SK-N-DZ (cell line): ENCODE measurements around the gene MTCL3.

ENCODE experiments used
- DNase-seq: peaks from one replicate; pipeline ENCODE4 v3.0.0-alpha.2; 2015; ENCODE audit warnings: low spot score

MTCL3 gene

DNA sequence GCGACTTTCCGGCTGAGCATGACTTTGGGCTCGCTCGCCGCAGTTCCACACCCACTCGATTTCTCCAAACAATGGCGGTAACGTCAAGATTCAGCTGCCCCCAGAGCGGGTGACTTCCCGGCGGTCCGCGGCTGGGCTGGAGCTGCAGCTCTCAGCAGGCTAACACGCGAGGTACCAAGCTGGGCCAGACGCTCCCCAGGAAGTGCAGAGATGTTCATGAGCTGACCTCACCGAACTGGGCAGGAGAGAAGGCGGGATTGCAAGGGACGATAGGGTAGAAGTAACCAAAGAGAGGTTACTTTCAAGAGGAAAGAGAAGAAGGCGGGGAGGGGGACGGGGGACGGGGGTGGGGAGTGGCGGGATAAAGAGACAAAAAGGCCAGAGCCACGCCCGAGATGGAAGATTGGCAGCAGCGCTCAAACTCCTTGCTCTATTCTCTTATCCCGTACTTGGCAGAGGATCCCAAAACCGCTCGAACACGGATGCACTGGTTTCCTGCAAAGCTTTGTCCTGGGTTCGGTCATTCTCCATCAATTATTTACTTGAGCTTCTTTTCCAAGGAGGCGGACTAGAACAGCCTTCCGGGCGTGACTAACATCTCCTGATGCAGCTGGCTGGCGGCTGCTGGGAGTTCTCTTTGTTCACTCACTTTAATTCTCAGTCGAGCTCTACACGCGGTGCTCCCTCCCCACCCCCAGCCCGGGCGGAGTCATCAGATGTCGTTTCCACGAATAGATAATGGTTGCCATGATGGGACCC lies at the start of gene MTCL3:
TSS of gene MTCL3 (minus strand) at position 626 of the 759 bp plus-strand sequence.
- peak; percentile 96 for DNase-seq

DNA sequence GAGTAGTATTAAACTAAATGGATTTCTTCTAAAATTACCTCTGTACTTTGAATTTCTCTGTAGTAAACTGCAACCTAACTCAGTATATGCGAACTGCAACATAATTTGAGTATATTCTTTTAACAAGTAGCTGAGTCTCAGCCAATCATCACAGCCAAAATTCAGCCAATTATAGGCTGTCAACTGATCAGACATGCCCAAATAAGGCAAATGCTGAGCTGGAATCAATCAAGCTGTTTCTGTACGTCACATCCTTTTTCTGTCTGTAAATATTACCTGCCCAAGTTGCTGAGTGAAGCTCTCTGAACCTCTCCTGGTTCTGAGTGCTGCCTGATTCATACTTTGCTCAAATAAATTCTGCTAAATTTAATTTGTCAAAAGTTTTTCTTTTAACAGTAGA lies 48.3 kb upstream of the MTCL3 start:
- DNase-seq = no peak

DNA sequence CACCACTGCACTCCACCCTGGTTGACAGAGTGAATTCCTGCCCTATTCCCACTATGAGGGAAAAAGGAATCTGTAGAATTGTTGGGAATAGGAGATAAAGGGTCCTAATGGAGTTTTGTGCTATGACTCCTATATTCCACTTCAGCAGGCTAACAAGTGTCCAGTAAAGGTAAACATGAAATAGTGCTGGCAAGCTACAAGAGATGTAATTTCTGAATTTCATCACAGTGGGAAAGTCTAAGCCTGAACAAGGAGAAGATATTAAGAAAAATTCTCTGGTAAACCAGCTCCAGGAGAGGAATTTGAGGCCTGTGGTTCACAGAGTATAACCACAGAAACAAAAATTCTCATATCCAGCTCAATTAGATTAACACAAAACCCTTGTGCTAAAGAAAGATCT lies 47.5 kb upstream of the MTCL3 start:
- no peak for DNase-seq

DNA sequence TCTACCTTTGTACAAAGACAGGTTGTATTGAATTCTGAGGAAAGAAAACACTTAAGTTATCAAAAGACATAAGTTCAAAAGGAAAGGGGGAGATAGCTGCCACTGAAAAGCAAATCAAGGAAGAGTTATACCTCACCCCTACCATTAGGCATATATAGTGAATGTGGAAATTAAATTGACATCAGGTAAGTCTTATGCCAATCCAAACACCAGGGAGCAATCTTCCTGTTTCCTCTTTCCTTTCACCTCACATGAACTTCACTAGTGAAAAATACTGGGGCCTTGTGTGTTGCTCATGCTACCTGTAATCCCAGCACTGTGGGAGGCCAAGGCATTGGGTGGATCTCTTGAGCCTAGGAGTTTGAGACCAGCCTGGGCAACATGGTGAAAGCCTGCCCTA lies 47.0 kb upstream of the MTCL3 start:
- DNase-seq = no peak

DNA sequence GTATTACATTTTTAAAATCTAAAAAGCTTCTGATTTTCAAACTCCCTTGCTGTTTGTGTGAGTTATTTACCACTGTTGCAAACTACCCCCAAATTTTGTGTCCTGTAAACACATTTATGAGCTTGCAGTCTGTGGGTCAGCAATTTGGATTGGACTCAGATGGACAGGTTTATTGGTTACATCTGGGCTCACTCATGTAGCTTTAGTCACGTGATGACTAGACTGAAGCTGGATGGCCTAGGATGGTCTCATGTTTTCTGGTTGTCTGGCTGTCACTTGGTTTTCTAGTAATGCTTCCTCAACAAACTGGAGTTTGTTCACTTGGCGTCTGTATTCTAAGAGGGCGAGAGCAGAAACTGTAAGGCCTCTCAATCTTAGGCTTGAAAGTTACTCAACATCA lies 45.6 kb upstream of the MTCL3 start:
- no peak for DNase-seq

DNA sequence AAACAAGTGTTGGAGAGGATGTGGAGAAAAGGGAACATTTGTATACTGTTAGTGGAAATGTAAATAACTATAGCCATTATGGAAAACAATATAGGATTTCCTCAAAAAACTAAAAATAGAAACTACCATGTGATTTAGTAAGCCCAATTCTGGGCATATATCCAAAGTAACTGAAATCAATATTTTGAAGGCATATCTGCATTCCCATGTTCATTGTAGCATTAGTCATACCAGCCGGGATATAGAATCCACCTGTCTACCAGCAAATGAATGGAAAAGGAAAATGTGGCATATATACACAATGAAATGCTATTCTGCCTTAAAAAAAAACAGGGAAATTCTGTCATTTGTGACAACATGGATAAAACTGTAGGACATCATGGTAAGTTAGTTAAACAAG lies 42.5 kb upstream of the MTCL3 start:
- no peak for DNase-seq

DNA sequence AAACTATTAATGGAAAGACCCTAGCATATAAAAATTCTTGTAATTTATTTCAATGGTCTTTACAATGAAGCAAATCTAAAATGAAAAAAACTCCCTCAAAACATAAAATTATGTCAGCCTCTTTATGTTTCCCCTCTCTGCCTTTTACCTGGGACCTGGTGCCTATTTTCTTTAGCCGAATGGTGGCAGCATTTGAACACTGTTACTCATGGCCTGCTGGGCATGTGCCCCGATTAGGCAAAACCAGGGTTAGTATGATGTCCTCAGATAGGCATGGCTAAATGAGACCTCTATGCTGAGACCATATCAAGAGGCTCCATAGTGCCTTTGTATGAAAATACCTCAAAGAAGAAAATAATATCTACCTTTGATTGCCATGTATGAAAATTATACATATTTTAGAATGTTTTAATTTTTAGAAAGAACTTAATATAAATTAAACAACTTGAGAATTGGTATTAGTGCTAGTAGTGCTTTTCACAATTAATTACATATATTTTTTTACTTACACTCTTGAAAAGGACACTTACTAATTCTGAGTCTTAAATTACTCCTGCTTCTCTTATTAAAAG lies 35.4 kb upstream of the MTCL3 start:
- peak; percentile 56 for DNase-seq

DNA sequence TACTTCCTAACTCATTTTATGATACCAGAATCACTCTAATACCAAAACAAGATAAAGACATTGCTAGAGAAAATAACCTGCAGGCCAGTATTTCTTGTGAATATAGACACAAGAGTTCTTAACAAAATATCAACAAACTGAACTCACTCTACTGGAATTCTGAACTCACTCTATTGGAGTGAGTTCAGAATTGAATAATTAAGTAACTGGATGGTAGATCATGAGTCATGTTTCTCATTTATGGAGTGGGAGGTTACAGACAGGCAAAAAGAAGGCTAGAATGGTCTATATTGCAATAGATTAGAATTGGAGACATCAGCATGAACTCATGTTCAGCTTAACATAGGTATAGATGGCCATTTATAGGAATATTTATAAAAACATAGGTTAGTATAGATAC lies 31.3 kb upstream of the MTCL3 start:
- no peak for DNase-seq

DNA sequence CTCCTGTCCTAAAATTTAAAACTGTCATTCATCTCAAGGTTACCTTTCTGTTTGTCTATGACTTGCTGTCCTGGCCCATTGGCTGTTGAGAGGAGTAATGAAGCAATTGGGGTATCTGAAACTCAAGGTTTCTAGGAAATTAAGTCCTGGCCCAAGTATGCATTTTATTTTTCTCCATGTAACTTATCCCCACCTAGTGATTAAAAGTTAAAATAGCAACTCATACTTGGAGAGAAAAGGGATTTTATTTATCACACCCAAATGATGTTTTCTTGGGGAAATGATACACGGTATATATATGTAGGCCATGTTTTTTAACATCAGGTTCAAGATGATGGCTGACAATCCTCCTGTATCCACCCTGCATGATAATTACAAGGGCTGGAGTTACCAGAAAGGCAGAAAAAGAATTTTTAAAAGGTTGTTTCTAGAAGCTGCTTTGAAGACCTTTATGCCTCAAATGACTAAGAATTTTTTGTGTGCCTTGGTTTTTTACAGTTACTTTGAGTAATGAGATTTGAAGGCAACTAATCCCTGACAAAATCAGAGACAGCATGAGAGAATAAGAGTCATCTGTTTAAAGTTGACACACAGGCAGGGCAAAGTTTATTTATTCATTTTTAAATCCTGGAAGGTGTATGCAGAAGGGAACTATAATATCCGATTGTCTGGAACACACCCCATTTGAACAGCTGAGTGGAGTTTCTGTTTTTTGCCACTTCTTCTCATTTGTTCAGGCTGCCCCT lies 28.9 kb upstream of the MTCL3 start:
- DNase-seq = no peak

DNA sequence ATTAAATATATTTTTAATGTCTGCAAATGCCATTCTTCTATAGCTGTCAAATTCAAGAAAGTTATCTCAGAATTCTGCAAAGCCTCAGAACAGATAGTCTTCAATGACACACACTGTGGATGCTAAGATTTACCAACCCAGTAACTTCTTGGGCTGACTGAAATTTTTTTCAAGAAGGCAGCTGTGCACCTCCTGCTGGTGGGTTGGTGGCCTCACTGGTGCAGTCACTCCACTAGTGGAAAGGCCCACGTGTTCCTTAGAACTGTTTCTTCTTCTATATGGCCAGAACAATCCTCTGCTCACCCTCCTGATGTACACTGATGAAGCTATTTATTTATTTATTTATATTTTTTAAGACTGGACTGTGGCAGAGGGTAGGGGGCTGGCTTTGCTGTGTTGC lies 28.1 kb upstream of the MTCL3 start:
- no peak for DNase-seq

DNA sequence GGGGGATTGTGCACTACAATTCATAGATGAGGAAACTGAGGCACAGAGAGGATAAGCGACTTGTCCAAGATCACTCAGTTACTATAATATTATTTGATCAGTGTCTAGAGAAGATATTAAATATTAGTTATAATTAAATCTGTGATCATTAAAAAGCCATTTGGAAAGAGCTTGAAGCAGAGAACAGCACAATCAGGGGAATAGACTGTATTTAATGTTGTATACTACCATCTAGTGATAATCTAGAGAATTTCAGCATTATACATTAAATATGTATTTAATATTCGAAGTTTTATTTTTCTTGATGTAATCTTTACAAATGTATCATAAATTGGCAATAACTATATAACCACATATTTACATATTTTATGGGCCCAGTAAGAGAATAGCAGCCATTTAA lies 20.1 kb upstream of the MTCL3 start:
- DNase-seq = no peak

DNA sequence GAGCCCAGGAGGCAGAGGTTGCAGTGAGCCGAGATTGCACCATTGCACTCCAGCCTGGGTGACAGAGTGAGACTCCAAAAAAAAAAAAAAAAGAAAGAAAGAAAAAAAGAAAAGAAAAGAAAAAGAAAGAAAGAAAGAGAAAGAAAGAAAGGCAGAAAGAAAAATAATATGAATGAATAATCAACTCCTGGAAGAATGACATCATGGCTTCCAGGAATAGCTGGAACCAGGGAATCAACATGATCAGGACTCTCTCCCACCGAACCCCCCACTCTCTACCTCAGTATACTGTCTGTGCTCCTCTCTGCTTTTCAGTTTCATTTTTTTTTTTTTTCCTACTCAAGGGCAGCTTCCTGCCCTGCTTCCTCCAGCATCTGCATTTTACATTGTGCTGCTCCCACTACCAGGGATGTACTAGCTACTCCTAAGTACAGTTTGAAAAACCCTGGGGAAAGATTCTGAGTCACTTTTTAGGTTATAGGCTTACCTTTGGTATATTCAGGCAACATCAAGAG lies 19.7 kb upstream of the MTCL3 start:
- DNase-seq = no peak

DNA sequence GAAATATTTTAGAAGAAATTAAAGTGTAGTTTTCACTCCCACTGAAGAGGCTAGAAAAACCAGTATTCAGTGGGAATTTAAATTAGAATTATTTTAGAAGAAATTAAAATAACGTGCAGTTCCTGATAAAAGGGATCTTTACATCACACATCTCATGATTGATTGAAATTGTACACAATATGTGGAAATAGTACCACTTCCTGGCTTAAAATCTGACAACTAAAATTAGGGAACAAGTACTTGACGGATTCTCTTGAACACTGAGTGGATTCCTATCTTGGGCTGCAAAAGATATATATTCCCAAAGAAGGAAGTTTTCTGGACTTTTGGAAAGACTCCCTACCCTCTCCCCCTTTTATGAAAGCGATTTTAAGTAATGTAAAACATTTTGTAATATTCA lies 14.6 kb upstream of the MTCL3 start:
- no peak for DNase-seq

DNA sequence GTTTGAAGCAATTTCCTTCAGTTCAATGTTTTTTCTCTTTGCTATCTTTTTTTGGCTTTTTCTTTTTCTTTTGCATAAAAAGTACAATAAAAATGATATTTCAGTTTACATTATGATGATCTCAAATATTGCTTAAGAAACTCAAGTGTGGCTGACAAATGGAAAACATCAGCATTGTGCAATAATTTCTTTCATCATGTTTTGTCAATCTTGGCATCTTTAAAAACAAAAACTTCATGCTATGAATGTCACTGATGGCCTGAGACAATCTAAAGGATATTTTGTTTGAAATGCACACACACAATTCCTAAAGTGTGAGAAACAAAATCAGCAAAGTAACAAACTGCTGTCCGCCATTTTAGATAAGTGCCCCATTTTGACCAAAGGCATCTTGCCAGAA lies 13.9 kb upstream of the MTCL3 start:
- DNase-seq = no peak

DNA sequence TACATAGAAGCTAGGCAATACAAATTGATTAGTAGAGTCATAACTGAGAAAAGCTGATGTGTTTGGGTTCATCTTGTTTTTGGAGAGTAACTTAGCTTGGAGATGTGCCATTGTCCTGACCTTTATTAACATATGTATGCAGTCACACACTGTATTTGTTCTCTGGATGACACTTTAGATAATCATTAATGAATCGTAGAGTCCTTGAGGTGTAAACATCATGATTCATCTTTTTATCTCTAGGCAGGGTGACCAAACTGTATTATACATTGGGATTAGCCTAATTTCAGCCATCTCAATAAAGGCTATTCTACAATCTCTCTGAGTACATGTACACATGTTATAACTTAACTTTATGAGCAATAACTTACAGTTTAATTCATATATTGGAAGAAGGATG lies 3.6 kb upstream of the MTCL3 start:
- no peak for DNase-seq

DNA sequence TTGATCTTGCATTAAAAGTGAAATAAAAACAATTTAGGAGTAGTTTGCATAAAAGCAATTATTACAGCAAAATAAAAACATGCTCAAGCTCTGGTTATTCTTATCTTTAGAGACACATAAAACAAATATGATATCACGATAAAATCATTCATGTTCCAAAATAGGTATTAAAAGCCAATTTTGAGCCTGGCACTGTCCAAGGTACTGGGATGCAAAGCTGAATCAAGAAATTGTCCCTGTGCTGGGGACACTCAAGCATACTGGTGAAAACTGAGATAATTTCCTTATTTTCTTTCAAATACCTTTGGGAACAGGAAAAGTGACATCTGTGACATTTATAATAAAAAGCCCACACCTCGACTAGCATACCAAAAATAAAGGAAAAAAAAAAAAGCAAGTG lies 931 bp upstream of the MTCL3 start:
- DNase-seq = no peak

DNA sequence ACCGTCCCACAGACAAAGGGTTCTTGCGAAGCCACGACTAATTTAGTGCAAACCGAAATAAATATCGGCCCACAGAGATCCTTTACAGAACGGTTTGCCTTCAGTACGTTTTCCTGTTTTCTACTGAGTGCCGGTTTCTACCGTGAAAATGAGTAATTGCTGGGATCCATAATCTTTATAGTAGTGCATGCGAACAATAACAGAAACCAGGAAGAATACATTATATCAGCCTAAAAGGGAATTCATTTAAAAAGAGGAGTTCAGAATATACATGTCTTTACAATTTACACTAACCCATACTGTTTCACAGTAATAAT lies 292 bp upstream of the MTCL3 start:
- DNase-seq = no peak

DNA sequence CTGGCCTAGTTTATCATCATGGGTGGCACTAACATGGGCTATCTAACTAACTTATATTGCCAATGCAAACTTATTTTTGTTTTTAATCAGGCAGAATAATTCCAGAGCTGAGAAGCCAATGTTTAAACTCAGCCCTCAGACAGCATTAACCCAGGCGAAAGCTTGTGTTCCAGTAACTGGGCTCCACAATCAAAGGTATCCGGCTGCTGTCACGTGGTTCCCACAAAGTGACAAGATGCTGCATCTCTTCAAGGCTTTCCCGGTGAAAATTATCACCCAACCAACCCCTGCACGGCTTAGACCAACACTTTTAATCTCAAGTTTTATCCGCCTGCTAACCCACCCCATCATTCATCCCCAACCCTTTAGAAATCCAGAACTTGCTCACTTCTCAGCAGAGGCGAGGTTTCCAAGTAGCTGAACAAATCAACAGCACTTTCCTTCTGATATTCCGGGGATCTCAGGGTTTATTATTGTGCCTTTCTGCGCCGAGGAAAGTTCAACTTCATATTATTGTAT lies 885 bp downstream of the MTCL3 start:
- DNase-seq = peak; percentile 72

DNA sequence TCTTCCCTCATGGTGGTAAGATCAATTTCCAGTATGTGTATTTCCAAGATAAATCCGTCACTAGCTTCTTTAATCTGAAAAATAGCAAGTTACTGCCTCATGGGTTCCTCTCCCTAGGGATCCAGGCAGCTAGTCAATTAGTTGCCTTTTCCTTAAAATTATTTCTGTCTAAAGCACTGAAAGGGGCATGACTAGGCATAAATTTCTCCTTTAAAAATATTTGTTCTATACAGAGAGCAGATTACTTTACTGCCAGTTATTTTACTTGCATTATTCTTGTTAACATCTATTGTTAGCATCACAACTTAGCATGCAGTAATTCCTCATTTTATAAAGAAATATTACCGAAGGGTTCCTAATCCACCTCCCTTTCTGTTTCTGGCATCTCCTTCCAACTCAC lies 1.4 kb downstream of the MTCL3 start:
- DNase-seq = no peak

DNA sequence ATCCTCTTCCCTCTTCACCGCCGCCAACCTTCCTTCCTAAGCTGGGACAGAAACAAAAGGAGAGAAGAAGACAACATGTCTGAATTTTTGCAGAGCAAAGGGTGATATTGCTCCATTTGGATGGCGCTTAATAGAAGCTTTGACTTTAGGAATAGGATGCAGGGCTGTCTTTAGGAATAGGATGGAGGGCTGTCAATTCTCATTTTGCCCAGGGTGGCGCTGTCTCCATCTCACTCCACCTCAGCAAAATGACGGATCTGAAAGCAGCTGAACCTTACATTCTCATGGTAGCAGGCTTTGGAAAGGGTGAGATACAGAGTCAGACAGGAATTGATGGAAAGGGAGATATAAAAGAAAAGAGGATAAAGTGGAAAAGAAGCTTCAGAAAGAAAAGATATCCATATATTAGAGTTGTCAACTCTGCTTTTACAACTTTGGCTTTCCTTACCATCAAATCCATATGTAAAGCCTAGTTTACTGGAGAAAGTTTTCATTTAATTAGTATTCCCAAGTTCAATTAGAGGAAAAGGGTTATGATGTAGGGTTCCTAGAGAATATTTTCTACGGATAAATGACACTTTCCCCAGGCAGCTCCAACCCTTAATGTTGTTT lies 2.4 kb downstream of the MTCL3 start:
- DNase-seq = peak; percentile 88

DNA sequence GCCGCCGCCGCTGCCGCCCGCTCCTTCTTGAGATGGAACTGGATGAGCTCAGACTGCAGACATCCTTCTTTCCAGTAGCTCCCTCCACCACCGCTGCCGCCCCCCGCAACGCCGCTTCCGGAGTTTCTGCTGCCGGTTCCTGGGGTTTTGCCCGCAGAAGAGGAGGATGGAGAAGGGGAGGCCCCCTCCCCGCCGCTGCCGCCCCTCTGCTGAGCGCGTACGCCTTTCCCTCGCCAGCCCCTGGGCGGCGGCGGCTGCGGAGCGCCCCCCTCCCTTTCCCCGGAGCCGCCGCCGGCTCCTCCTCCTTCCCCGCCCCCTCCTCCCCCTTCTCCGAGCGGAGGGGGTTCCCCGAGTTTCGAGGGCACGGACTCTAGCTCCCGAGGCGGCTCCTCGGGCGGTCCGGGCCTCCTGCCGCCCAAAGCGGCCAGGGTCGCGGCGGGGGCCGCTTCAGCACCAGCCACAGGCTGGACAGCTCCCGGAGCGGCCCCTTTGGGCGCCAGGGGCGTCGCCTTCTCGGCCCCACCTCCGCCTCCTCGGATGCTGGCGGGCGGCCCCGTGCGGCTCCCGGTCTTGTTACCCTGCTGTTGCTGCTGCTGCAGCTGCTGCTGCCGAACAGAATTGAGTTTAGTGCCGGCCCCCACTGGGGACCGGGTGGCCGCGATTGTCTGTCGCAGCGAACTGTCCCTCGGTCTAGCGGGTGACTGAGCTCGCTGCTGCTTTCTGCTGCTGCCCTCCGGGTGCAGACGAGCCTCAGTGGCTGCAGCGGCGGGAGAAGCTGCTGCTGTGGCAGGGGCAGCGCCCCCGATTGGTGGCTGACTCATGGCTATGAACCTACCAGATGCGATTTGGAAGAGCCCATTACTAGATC lies 3.1 kb downstream of the MTCL3 start:
- DNase-seq = peak; percentile 88
